ENCODE data around the gene TUSC2. TPM values are rescaled to one million over a fixed set of nuclear protein-coding genes. Genes with fewer than 3 reads are reported as not detected.
A peak's percentile ranks its signal among the peaks of the same experiment; 100 is the strongest.

TUSC2 gene
- total and polyA plus RNA-seq, 9 of the 15 experiments (the other 6 are each of a cell fraction or from before 2014, with no cell fraction given), result 2.8 to 67.5 (median 25.8) TPM

DNA sequence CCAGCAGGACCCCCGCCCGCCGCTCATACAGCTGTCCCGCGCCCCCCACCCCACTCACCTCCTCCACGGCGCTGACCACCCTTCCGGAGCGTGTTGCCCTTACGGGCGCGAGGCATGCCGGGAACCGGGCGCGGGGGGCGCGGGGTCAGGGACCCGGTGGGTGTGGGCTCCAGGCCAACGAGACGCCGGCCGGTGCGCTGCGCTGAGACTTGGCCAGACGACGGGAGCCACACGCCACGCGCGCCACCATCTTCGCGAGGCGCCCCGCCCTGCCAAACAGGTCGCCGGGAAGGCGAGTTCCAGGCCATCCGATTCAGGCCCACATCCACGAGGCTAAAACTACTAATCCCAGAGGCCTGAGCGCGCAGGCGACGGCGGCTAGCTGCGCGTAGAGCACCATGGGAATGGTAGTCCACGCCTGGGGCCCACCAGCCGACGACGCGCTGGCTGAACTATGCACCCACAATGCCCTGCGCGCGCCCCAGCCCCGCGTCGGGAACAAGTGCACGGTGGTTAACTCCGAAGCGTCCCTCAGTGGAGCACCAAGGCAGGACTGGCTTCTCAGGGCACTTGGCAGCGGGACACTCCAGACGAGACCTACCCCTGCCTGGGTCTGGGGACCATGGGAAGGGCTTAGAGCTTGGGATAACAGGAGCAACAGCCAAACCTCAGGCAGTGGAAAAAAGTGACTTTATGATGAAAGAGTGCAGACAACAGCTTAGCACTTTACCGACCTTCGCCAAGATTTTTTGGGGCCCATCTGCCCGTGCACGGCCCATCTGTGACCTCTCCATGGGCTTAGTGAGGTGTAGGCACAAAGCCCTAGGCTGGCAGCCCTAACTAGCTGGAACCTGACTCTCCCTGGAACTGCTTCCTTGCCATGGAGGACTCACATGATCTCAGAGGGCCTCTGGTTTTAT lies 35.6 kb downstream of the TUSC2 start, which contains the start of gene IFRD2 (continued):
- TF ChIP-seq MTA1 (IDR thresholded peaks at IDR 0.05; ENCODE audit: borderline replicate concordance) (peak; percentile 93), ZNF280B (CRISPR knock-in tag; IDR thresholded peaks at IDR 0.05) (no peak), ZNF589 (CRISPR knock-in tag; IDR thresholded peaks at IDR 0.05; ENCODE audit: low read depth) (peak; percentile 81), ZNF41 (CRISPR knock-in tag; conservative IDR thresholded peaks at IDR 0.05) (peak; percentile 69; the same call in 1 of the 2 replicates), YY1 (IDR thresholded peaks at IDR 0.05; ENCODE audit: borderline replicate concordance in 1 of 3, control insufficient read depth in 1 of 3, extremely low read depth in 1 of 3, insufficient read depth in 3 of 3, insufficient read length in 1 of 3, insufficient replicate concordance in 2 of 3, low read depth in 1 of 3, low read length in 2 of 3) (peak; percentile 52 to 92 (median 87)), SMAD2 (IDR thresholded peaks at IDR 0.05; ENCODE audit: low read depth, low read length) (no peak), POLR2AphosphoS2 (IDR thresholded peaks at IDR 0.05; ENCODE audit: low read length) (peak; percentile 81), FOXK1 (CRISPR knock-in tag; IDR thresholded peaks at IDR 0.05; ENCODE audit: borderline replicate concordance) (no peak), ZNF668 (CRISPR knock-in tag; IDR thresholded peaks at IDR 0.05) (no peak), MXD1 (CRISPR knock-in tag; IDR thresholded peaks at IDR 0.05; ENCODE audit: borderline replicate concordance, poor library complexity, severe bottlenecking) (no peak), KAT7 (CRISPR knock-in tag; IDR thresholded peaks at IDR 0.05; ENCODE audit: borderline replicate concordance) (peak; percentile 73; the same call in 1 of the 2 replicates), ZNF143 (CRISPR knock-in tag; IDR thresholded peaks at IDR 0.05) (peak; percentile 99), PYGO2 (tag; IDR thresholded peaks at IDR 0.05) (no peak), GTF2F1 (IDR thresholded peaks at IDR 0.05; ENCODE audit: low read depth, low read length) (0 out of 2 replicates have a peak, but pooled peaks have one; percentile 39), EZH2 (IDR thresholded peaks at IDR 0.05; ENCODE audit: borderline replicate concordance, low read depth, low read length) (no peak)
- TF ChIP-seq, protein P1, sequence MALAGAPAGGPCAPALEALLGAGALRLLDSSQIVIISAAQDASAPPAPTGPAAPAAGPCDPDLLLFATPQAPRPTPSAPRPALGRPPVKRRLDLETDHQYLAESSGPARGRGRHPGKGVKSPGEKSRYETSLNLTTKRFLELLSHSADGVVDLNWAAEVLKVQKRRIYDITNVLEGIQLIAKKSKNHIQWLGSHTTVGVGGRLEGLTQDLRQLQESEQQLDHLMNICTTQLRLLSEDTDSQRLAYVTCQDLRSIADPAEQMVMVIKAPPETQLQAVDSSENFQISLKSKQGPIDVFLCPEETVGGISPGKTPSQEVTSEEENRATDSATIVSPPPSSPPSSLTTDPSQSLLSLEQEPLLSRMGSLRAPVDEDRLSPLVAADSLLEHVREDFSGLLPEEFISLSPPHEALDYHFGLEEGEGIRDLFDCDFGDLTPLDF (CRISPR knock-in tag; IDR thresholded peaks at IDR 0.05), result peak; percentile 51; the same call in 1 of the 2 replicates
- TF ChIP-seq, protein P2, sequence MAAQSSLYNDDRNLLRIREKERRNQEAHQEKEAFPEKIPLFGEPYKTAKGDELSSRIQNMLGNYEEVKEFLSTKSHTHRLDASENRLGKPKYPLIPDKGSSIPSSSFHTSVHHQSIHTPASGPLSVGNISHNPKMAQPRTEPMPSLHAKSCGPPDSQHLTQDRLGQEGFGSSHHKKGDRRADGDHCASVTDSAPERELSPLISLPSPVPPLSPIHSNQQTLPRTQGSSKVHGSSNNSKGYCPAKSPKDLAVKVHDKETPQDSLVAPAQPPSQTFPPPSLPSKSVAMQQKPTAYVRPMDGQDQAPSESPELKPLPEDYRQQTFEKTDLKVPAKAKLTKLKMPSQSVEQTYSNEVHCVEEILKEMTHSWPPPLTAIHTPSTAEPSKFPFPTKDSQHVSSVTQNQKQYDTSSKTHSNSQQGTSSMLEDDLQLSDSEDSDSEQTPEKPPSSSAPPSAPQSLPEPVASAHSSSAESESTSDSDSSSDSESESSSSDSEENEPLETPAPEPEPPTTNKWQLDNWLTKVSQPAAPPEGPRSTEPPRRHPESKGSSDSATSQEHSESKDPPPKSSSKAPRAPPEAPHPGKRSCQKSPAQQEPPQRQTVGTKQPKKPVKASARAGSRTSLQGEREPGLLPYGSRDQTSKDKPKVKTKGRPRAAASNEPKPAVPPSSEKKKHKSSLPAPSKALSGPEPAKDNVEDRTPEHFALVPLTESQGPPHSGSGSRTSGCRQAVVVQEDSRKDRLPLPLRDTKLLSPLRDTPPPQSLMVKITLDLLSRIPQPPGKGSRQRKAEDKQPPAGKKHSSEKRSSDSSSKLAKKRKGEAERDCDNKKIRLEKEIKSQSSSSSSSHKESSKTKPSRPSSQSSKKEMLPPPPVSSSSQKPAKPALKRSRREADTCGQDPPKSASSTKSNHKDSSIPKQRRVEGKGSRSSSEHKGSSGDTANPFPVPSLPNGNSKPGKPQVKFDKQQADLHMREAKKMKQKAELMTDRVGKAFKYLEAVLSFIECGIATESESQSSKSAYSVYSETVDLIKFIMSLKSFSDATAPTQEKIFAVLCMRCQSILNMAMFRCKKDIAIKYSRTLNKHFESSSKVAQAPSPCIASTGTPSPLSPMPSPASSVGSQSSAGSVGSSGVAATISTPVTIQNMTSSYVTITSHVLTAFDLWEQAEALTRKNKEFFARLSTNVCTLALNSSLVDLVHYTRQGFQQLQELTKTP (IDR thresholded peaks at IDR 0.05; ENCODE audit: low read depth in 1 of 2, partially characterized antibody in 2 of 2), result peak in 1 of 2 experiments; percentile 100
